ENCODE results near the gene RBM33. TPM values are rescaled to one million over a fixed set of nuclear protein-coding genes. Genes with fewer than 3 reads are reported as not detected.

Gene RBM33
- total and polyA plus RNA-seq, 2 experiments from 2014 or later = 10.5 to 36.0 TPM

- Histone ChIP-seq H4K20me1 (ENCODE audit: insufficient read depth) (no peaks in the 10 kb centered on the region), H3K27ac (no peak overlapping the region), H3K4me1 (ENCODE audit: insufficient read depth) (0 out of 2 replicates have a peak, but pooled peaks cover 7% of the 10 kb centered on the region), H3K79me2 (ENCODE audit: insufficient read depth) (no peaks in the 10 kb centered on the region), H3K36me3 (ENCODE audit: low read depth) (no peaks in the 10 kb centered on the region), H2AFZ (no peak overlapping the region), H3K4me3 (peak overlapping the region; percentile 63; the same call in 1 of the 2 replicates), H3K27me3 (replicated peaks; ENCODE audit: insufficient read depth) (peaks cover 71% of the 10 kb centered on the region), H3K9me3 (ENCODE audit: low read depth) (no peaks in the 10 kb centered on the region), H3K9me2 (ENCODE audit: insufficient read depth) (no peaks in the 10 kb centered on the region), H3F3A (ENCODE audit: insufficient read depth) (no peaks in the 10 kb centered on the region), H3K4me2 (ENCODE audit: unreplicated experiment) (no peak overlapping the region), H3K9ac (no peak overlapping the region)
- WGBS, 2 experiments (ENCODE audit: low coverage in 1 of 2, low lambda C conversion rate in 2 of 2, missing lambda C conversion rate in 2 of 2) = 3 to 4% methylated on average over 53 to 57 of the region's 70 CpGs
- no peak for TF ChIP-seq EZH2phosphoT487 (IDR thresholded peaks at IDR 0.05; ENCODE audit: insufficient read depth, low read depth)
- no peak for TF ChIP-seq EZH2 (IDR thresholded peaks at IDR 0.05; ENCODE audit: insufficient read depth, poor library complexity, severe bottlenecking)
- in situ Hi-C loops (cut with MboI) = no loop called here
- DNase-seq = no peak
These were observed 158.5 kb downstream of the RBM33 start for GRCh38 chr7:155802906-155803417.

DNA sequence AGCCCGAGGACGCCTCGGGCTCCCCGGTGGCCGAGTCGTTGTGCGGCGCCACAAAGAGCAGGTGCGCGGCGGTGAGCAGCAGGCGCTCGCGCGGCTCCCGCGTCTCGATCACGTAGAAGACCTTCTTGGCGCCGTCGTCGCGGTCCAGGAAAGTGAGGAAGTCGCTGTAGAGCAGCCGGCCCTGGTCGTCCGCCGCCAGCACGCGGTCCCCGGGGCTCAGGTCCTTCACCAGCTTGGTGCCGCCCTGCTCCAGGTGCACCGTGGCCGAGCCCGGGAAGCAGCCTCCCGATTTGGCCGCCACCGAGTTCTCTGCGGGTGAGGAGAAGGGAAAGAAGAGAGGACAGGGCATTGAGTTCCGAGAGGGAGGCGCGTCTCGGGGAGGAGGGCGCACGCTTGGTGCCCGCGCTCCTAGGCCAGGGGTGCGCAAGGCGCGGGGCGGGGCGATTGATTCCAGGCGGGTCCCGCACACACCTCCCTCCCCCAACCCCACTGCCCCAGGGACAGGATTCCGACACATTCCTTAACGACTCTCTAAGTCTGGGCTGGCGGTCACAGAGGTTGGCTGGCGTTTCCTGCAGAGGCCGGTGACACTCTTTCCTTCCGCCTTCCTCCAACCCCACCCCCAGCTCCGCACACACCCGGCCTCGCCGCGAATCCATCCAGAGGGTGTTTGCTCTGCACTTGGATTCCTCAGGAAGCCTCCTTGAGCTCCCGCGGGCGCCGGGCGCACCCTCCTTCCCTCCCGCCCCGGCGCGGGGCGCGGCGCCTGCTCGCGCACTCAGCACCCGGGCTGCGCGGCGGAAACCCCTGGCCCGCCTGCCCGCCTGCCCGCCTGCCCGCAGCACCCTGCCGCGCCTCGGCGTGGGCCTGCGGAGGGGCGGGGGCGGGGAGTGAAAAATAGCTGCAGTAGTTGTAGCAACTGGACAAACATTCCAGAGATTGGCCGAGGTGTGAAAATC lies 159.2 kb downstream of the RBM33 start:
- Histone ChIP-seq H3K4me3 (peak overlapping the region; percentile 63), H3K4me1 (ENCODE audit: insufficient read depth) (0 out of 2 replicates have a peak, but pooled peaks cover 7% of the 10 kb centered on the region), H3K9me2 (ENCODE audit: insufficient read depth) (no peaks in the 10 kb centered on the region), H3K79me2 (ENCODE audit: insufficient read depth) (no peaks in the 10 kb centered on the region), H3K4me2 (ENCODE audit: unreplicated experiment) (peak overlapping the region; percentile 78), H4K20me1 (ENCODE audit: insufficient read depth) (no peaks in the 10 kb centered on the region), H3K27ac (no peak overlapping the region), H3K36me3 (ENCODE audit: low read depth) (no peaks in the 10 kb centered on the region), H3K27me3 (replicated peaks; ENCODE audit: insufficient read depth) (peaks cover 75% of the 10 kb centered on the region), H3K9ac (no peak overlapping the region), H3K9me3 (ENCODE audit: low read depth) (no peaks in the 10 kb centered on the region), H2AFZ (no peak overlapping the region), H3F3A (ENCODE audit: insufficient read depth) (no peaks in the 10 kb centered on the region)
- DNase-seq = peak; percentile 34
- 2% methylated on average over 67 to 70 of the region's 96 CpGs for WGBS, 2 experiments (ENCODE audit: low coverage in 1 of 2, low lambda C conversion rate in 2 of 2, missing lambda C conversion rate in 2 of 2)
- peak; percentile 83 for TF ChIP-seq EZH2 (IDR thresholded peaks at IDR 0.05; ENCODE audit: insufficient read depth, poor library complexity, severe bottlenecking)
- no peak for TF ChIP-seq EZH2phosphoT487 (IDR thresholded peaks at IDR 0.05; ENCODE audit: insufficient read depth, low read depth)
- in situ Hi-C loops (cut with MboI) = no loop called here

GRCh38 chr7:155804431-155804831 lies 160.0 kb downstream of the RBM33 start:
- H3K4me2 ChIP-seq (ENCODE audit: unreplicated experiment) = peak overlapping the region; percentile 78
- no peaks in the 10 kb centered on the region for H4K20me1 ChIP-seq (ENCODE audit: insufficient read depth)
- no peaks in the 10 kb centered on the region for H3K9me3 ChIP-seq (ENCODE audit: low read depth)
- no peaks in the 10 kb centered on the region for H3K36me3 ChIP-seq (ENCODE audit: low read depth)
- H3K4me1 ChIP-seq (ENCODE audit: insufficient read depth) = 0 out of 2 replicates have a peak, but pooled peaks cover 7% of the 10 kb centered on the region
- H3K79me2 ChIP-seq (ENCODE audit: insufficient read depth) = no peaks in the 10 kb centered on the region
- in situ Hi-C loops (cut with MboI) = no loop called here
- peak overlapping the region; percentile 63 for H3K4me3 ChIP-seq
- no peak overlapping the region for H3K27ac ChIP-seq
- DNase-seq = no peak
- TF ChIP-seq EZH2 (IDR thresholded peaks at IDR 0.05; ENCODE audit: insufficient read depth, poor library complexity, severe bottlenecking) (peak; percentile 57), EZH2phosphoT487 (IDR thresholded peaks at IDR 0.05; ENCODE audit: insufficient read depth, low read depth) (no peak)
- no peaks in the 10 kb centered on the region for H3F3A ChIP-seq (ENCODE audit: insufficient read depth)
- no peak overlapping the region for H3K9ac ChIP-seq
- WGBS, 2 experiments (ENCODE audit: low coverage in 1 of 2, low lambda C conversion rate in 2 of 2, missing lambda C conversion rate in 2 of 2) = 5 to 12% methylated on average over 12 to 17 of the region's 17 CpGs
- H3K9me2 ChIP-seq (ENCODE audit: insufficient read depth) = no peaks in the 10 kb centered on the region
- peak overlapping the region; percentile 64; the same call in 1 of the 2 replicates for H2AFZ ChIP-seq
- H3K27me3 ChIP-seq (replicated peaks; ENCODE audit: insufficient read depth) = peaks cover 70% of the 10 kb centered on the region

GRCh38 chr7:155804897-155805825 lies 160.7 kb downstream of the RBM33 start:
- peak overlapping the region; percentile 64 for H2AFZ ChIP-seq
- in situ Hi-C loops (cut with MboI) = no loop called here

More at GRCh38 chr7:155804897-155805825, 160.7 kb downstream of the RBM33 start:
- 1 to 2% methylated on average over 48 to 76 of the region's 91 CpGs for WGBS, 2 experiments (ENCODE audit: low coverage in 1 of 2, low lambda C conversion rate in 2 of 2, missing lambda C conversion rate in 2 of 2)
- no peak overlapping the region for H3K9ac ChIP-seq
- no peaks in the 10 kb centered on the region for H3K79me2 ChIP-seq (ENCODE audit: insufficient read depth)
- DNase-seq = peak; percentile 84
- H3K27me3 ChIP-seq (replicated peaks; ENCODE audit: insufficient read depth) = peaks cover 71% of the 10 kb centered on the region
- H3K4me2 ChIP-seq (ENCODE audit: unreplicated experiment) = peak overlapping the region; percentile 78
- no peaks in the 10 kb centered on the region for H4K20me1 ChIP-seq (ENCODE audit: insufficient read depth)
- H3K9me2 ChIP-seq (ENCODE audit: insufficient read depth) = no peaks in the 10 kb centered on the region
- H3F3A ChIP-seq (ENCODE audit: insufficient read depth) = no peaks in the 10 kb centered on the region
- no peak for TF ChIP-seq EZH2 (IDR thresholded peaks at IDR 0.05; ENCODE audit: insufficient read depth, poor library complexity, severe bottlenecking)
- no peak for TF ChIP-seq EZH2phosphoT487 (IDR thresholded peaks at IDR 0.05; ENCODE audit: insufficient read depth, low read depth)
- H3K27ac ChIP-seq = no peak overlapping the region
- peak overlapping the region; percentile 63 for H3K4me3 ChIP-seq
- no peaks in the 10 kb centered on the region for H3K9me3 ChIP-seq (ENCODE audit: low read depth)
- no peaks in the 10 kb centered on the region for H3K36me3 ChIP-seq (ENCODE audit: low read depth)
- 0 out of 2 replicates have a peak, but pooled peaks cover 7% of the 10 kb centered on the region for H3K4me1 ChIP-seq (ENCODE audit: insufficient read depth)
